Stimulated activated CD8-positive, alpha-beta memory T cell treated with anti-CD3 and anti-CD28 coated beads, Interleukin-7, amount 100 ng/mL, for 48 hours (primary cell): ENCODE measurements around the gene FAM90A1.
"Not testable (repeated sequence)": the region's sequence is repeated elsewhere in the genome, so short reads cannot be mapped to it uniquely, and the experiment has no call there.

Experiments used
- DNase-seq, 2 donors: peaks; one replicate each; pipeline ENCODE4 v3.0.0-alpha.2; 2020; ENCODE audit warnings: low read depth in 1 of 2; ENCODE audit errors: extremely low read depth in 1 of 2

The FAM90A1 gene

DNA sequence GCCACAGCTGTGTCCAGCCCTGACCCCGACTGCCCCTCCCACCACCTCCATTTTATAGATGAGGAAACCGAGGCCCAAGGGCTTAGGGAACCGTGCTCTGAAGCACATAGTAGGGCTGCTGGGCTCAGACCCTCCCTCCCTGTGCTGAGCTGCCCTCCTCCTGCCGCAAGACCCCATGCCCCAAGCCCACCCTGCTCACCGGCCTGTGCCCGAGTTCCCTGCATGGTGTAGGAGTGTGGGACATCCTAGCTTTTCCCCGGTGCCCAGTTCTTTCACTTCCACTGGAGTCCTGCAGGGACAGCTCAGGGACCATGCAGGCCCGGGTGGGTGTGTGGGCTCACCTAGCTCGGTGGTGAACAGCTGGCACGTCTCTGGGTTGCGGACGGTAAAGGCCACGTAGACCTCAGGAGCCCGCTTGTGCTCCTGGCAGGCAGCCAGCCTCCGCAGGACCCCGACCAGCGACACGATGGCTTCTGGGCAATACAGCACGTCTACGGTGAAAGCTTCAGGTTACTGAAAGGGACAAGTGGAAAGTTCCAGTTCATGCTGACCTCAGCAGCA is 6.6 kb upstream of the FAM90A1 start:
- DNase-seq: not testable (repeated sequence)

DNA sequence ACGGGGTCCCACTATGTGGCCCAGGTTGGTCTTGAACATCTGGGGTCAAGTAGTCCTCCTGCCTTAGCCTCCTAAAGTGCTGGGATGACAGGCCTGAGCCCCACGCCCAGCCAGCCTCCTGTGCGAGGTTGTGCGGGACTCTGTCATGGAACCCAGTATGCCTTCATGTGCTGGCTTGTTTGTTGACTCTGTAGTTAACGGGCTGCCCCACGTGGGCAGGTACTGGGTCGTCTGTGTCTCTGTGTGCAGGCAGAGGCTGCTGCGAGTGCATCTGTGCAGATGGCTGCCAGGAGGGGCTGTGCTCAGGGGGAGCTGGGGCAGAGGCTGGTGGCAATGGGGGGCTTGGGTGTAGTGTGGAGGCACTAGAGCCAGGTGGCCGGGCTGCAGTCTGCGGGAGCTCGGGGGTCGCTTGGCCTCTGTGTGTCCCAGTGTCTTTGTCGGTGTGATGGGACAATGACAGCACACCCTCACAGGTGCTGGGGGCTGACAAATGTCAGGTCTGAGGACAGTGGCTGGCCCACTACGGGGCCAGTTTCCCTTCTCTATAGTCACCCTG is 6.0 kb upstream of the FAM90A1 start:
- DNase-seq: not testable (repeated sequence)

DNA sequence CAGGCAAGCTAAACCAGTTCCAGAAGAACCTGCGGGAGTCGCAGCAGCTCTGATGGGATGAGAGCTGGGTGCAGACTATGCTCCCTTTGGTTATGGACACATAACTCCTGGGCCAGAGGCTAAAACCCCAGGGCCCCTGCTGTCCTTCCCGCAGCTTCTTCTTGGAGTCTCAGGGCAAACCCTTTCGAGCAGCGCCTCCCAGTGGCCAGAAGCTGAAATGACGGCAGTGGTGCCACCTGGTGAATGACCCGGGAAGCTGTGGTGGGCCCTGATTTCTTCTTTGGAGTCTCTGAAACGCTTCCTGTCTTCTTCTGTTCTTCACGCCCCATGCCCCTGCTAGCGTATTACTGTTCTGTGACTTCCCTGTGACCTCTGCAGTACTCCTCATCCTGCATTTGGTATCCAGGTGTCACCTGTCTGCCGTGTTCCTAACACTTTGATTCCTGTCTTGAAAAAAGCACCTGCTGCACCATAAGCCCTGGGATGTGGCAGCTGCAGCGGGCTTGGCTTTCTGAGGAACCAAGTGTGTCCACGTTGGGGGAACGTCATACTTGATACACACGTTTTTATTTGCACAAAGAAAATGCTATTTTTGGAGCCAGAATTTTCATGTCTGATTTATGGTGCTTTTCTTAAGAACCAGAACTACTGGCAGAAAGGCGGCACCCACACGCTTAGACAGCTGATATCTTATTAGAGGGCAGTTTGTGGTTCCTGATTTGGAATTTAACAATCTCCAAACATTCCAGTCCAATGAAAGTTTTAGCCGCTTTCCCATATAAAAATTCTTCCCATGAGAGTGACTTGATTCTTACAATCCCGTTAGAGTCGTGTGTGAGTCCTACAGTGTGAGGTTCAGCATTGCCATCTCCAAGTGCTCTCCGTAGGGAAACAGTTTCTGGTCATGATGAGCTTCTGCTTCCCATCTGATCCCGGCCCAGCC is 4.5 kb upstream of the FAM90A1 start:
- peak; percentile 32 to 53 for DNase-seq

DNA sequence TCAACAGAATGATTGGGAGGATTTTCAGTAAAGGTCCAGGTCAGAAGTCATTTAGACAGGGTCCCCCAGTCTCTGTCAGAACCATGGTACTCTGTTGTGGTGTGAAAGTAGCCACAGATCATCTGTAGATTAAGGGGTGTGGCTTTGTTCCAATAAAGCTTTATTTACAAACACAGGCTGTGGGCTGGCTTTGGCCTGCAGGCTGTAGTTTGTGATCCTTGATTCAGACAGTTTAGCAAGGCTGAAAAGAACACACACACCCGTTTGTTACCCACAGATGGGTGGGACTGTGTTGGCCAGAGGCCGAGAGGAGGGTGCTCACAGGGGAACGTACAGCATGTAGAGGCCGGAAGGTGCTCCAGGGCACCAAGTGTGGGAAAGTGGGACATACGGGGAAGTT is 3.6 kb upstream of the FAM90A1 start:
- DNase-seq: not testable (repeated sequence)

DNA sequence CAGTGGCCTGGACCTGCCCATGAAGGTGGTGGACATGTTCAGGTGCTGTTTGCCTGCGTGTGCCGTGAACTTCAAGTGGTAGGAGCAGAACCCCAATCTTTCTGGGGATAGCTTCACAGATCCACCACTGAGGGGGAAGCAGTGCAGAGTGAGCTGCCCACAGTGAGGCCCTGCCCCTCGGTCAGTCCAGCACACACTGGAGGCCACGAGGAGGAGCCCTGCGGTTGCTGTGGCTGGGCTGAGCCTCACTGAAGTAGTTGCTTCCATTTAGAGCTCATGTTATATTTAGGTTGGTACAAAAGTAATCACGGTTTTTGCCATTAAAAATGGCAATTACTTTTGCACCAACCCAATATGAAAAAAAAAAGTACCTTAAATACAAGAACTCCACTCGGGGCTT is 2.1 kb upstream of the FAM90A1 start:
- not testable (repeated sequence) for DNase-seq

DNA sequence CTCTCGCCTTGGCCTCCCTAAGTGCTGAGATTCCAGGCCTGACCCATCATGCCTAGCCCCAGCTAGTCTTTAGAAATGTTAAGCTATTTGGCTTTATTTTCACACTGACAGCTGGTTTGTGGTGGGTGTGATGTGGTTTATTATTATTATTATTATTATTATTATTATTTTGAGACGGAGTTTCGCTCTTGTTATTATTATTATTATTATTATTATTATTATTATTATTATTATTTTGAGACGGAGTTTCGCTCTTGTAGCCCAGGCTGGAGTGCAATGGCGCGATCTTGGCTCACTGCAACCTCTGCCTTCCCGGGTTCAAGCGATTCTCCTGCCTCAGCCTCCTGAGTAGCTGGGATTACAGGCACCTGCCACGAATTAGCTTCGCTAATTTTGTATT is 1.2 kb upstream of the FAM90A1 start:
- DNase-seq: not testable (repeated sequence)

DNA sequence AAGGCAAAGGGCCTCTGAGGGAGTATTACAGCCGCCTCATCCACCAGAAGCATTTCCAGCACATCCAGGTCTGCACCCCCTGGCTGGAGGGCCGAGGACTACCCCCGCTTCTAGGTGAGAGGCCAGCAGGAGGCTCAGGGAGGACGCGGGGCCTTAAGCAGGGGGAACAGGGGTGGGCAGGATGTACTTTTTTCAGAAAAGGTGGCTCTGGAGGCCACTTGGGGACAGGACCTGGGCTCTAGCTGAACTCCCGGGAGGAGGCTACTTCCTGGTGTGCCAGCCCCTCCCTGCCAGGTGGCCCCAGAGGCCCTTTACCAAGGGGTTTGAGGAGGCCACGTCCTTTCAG is 287 bp upstream of the FAM90A1 start:
- not testable (repeated sequence) for DNase-seq

DNA sequence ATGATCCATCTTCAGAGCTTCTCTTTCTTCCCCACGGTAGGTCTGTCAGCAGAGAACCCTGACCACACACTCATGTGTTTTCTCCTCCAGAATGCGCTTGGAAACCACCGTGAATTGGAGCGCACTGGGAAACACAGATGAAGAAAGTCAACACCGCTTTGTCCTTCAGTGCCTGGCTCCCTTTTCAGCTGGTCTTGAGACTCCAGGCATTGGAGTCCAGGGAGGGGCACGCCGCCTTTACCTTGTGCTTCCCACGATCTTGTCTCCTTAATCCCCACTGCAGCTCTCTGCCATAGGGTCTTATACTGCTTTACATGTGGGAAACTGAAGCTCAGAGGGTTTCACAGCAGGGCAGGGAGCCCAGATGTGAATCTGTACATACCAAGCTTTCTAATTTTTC is 1.1 kb downstream of the FAM90A1 start:
- no peak for DNase-seq

DNA sequence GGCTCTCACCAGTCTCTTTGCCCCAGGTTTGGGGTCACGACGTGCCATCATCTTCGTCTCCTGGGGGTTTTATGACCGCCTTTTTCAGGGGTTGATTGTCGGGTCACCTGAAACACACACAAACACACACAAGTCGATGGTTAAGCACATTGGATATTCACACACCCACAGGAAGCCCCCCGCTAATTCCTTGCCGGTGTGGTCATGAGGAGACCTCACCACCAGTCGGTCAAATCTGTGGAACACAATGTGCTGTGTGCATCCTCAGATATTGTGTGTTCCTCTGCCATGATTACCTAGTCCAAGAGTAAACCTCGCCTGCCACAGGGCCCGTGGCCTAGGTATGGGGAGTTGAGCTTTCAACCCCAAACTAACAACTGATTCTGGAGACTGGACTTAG is 2.6 kb downstream of the FAM90A1 start:
- DNase-seq: not testable (repeated sequence)

DNA sequence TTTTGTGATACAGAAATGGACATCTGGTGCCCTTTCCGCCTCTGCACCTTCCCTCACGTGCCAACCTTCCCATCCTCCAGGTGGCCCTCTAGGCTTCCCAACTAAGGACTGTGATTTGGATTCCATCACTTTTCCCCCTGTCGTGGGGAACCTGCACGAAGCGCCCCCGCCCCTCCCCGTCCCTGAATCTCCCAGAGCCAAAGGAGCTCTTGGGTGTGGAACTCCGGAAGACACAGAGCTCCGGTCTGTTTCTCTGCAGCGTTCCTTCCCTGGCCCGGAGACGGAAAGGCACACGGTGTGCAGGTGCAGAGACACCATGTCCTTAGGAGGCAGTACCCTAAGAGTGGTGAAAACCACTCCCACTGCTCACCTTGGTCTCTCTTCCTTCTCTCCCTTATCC is 3.8 kb downstream of the FAM90A1 start:
- DNase-seq: not testable (repeated sequence)

DNA sequence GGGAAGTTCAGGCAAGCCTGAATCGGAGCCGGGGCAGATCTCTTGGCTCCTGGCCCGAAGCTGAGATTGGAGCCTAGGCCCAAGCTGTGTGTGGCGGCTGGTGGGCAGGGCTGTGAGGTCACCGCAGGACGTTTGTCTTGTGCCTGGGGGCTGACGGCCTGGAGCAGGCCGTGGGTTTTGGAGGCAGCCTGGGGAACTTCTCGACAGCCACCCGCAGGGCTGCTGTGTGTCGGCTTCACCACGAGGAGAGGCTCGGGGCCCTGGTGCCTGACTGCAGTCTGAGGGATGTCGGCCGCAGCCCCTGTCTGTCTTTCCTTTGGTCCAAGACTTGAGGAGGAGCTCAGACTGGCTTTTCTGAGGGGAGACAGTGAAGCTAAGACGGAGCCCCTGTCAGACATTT is 5.1 kb downstream of the FAM90A1 start:
- DNase-seq: not testable (repeated sequence)

DNA sequence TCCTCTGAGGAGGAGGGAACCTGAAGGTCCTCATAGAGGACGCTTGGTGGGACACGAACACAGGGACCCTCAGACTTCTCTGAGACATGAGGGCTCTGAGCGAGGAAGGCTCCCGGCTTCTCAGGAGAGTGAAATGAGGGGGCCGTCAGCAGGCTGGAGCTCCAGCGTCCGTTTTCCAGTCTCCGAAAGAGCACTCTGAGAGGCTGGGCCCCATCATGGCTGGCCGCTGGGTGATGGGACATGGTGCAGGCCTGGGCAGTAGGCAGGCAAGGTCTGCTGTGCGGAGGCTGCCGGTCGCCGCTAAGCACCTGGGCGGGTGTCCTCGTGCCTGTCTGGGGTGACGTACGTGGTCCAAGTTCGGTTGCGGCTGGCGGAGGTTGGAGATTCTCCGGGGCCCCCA is 5.6 kb downstream of the FAM90A1 start:
- DNase-seq: not testable (repeated sequence)

DNA sequence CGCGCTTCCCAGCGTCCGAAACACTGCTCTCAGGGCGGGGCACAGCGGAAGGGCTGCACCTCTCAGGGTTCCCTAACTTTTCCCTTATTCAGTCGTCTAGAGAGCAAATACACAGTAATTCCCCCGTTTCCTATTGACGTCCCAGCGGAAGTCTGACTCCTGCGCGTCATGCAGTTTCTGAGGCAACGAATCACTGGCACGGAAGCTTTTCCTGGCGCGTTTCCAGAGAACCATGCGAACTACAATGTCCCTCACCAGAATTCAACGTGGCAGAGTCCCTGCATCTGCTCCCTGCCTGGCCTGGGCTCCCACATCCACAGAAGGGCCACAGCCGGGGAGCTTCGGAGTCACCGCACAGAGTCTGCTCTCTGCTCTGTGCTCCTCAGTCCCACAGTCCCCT is 6.0 kb downstream of the FAM90A1 start:
- not testable (repeated sequence) for DNase-seq

DNA sequence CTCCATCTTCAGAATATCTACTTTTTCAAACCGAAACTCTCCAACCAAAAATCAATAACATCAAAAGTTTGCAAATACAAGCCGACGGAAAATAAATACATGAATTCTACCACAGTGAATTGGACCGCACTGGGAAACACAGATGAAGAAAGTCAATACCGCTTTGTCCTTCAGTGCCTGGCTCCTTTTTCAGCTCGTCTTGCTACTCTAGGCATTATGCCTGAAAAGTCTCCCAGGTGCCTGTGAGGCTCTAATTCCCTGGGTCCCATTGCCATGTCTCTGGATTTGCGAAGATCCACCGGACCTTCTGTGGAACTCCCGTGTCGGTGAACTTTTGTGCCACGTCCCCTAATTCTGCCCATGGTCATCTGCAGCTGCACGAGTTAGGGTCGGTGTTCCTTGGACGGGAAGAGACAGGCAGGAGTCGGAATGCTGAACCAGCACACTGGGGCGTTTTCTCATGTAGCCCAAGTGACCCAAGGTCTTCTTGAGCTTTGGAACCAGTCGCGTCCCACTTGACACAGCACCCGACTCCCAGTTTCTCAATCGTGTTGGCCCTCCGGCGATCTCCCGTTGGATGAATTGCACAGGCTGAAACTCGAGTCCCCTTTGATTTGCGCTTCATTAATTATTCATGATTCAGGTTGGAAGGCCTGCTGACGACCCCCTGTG is 8.6 kb downstream of the FAM90A1 start:
- not testable (repeated sequence) for DNase-seq

DNA sequence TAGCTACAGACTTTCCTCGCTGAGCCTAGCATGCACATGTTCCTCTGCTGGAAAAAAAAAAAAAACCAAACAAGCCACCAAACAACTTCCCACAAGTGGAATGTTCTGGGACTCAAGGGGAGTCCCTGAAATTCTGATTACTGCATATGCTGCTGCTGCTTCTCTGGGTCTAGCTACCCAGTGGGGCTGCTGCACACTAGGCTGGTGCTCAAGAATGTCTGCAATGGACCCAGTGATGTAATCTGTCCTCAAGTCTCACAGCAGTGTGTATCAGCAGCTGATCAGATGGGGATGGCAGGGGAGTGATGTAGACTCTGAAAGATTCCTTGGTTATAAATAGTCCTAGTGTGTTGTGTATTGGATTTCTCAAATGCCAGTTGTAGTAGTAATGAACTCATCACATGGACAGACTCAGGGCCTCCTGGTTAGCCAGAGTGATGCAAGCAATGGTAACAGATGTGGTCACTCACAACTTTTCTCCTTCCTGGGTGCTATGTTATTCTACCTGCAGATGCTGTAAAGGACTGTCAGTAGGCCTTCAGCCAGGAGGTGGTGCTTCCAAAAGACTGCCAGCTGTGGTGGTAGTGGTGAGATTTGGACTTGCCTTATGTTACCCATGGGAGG is 29.6 kb downstream of the FAM90A1 start:
- not testable (repeated sequence) for DNase-seq

DNA sequence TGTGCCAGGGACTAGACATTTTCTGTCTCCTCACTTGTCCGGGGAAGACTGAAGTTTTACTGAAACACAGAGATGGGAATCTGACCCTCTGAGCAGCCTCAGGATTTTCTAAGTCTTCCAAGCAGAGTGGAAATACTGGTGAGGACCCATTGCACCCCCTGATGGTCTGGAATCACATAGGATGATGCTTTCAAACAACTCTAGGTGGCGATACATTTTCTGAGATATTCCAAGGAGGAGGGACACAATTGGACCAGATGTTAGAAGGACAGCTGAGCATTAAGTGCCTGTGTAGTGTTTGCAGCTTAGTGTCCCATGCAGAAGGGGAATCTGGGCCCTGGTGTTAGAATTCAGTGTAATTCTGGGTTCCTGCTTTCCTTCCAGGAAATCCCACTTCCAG is 39.3 kb downstream of the FAM90A1 start:
- not testable (repeated sequence) for DNase-seq

DNA sequence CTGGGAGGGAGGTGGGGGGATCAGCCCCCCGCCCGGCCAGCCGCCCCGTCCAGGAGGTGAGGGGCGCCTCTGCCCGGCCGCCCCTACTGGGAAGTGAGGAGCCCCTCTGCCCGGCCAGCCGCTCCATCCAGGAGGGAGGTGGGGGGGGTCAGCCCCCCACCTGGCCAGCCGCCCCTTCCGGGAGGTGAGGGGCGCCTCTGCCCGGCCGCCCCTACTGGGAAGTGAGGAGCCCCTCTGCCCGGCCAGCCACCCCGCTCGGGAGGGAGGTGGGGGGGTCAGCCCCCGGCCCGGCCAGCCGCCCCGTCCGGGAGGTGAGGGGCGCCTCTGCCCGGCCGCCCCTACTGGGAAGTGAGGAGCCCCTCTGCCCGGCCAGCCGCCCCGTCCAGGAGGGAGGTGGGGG is 43.2 kb downstream of the FAM90A1 start:
- DNase-seq: not testable (repeated sequence)

DNA sequence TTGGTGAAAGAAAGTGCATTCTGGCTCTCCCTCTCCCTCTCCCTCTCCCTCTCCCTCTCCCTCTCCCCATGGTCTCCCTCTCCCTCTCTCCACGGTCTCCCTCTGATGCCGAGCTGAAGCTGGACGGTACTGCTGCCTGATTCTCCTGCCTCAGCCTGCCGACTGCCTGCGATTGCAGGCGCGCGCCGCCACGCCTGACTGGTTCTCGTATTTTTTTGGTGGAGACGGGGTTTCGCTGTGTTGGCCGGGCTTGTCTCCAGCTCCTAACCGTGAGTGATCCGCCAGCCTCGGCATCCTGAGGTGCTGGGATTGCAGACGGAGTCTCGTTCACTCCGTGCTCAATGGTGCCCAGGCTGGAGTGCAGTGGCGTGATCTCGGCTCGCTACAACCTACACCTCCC is 44.1 kb downstream of the FAM90A1 start:
- DNase-seq: not testable (repeated sequence)

DNA sequence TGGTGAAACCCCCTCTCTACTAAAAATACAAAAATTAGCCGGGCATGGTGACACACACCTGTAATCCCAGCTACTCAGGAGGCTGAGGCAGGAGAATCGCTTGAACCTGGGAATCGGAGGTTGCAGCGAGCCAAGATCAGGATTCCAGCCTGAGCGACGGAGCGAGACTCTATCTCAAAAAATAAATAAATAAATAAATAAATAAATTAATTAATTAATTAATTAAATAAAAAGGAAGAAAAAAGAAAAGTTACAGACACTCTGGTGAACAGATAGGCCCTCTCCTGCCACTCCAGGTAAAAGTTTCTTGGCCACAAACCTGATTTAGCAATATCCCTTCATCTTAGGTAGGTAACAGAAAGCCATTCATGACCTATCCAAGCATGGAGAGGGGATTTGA is 44.5 kb downstream of the FAM90A1 start:
- DNase-seq: not testable (repeated sequence)

DNA sequence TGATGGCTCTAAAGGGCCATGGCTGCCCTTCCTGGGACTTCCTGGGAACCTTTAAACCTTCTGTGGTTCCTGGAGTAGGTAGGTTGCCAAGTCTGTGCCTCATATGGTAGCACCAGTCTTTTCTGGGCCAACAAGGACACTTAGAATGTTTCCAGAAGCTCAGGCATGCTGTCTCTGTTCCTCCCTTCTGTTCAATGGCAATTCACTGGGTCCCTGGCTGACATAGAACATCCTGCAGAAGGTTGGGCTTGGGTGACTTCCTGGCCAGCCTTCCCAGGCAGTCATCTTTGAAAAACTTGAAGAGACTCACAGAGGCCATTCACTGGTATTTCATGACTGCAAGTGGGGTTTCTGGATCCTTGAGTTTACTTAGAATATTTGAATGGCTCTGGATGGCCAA is 46.1 kb downstream of the FAM90A1 start:
- DNase-seq: not testable (repeated sequence)

DNA sequence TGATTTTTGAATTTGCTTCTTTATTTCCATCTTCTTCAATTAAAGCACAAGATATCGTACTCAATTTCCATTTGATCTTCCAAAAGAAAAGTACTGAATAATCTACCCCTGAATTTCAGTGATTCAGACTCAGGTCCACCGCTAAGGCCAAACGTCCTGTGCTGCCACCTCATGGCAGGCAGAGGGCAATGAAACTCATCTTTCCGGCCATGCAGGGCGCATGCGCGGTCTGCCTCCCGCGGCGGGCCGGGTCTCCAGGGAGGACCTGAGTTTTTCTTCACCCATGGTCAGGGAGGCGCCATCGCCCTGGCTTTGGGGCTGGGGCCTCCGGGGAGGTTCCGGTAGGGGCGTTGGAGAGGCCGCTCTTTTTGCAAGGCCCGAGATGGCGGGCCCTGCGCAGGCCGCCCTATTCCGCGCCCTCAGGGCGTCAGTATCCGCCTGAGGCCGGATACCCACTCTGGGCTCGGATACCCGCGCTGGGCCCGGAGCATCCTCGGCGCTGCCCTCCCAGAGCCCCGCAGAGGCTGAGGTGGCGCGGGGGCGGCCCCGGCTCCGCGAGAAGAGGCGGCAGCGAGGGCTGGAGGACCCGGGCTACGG is 47.3 kb downstream of the FAM90A1 start:
- DNase-seq: peak; percentile 32 to 67
